ENCODE results near the gene ALG5.
A peak's percentile ranks its signal among the peaks of the same experiment; 100 is the strongest.

Gene ALG5

DNA sequence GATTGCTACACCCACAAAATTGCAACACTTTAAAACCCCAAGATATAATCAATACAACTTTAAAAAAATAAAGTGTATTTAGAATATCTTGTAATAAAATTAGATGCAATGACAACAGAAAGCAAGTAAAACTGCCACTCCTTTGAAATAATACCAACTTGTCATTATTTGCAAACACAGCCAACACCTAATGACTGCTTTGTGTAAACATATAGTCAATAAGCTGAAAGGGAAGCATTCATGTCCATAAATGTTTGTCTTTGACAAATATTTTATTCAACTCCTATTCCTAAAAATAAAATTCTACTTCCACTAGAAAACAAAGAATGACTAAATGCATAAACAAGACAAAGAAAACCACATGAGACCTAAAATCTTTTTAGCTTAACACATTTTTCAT lies 85.7 kb downstream of the ALG5 start:
- DNase-seq: no peak

DNA sequence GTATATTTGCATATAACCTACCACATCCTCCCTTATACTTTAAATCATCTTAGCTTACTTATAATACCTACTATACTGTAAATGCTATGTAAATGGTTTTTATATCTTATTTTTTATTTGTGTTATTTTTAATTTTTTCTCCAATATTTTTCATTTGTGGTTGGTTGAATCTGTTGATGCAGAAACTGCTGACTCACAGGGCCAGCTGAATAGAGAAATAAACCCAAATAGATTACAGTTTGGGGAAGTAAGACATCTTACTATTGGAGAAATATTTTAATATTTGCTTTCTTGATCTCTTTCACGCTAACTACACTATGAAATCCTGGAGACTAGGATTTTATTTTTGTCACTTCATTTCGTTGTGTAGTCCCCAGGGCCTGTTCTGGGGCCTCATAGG lies 86.2 kb downstream of the ALG5 start:
- DNase-seq: no peak

DNA sequence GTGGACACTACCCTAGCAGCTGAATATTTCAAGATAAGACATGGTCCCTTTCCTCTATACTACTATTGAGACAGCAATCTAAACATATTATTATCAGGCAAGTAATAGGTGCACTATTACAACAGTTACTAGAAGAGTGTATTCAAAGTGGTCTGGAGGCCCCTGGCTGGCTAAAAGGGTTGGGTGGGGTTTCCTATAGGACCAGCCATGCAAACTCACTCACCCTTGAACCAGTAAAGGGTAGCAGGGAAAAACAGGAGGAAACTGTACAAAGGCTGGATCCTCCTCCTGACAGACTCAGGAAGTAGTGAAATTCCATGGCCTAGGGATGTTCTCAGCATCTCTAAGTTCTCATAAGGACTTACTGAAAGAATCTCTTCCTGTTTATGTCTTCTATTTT lies 86.8 kb downstream of the ALG5 start:
- no peak for DNase-seq

DNA sequence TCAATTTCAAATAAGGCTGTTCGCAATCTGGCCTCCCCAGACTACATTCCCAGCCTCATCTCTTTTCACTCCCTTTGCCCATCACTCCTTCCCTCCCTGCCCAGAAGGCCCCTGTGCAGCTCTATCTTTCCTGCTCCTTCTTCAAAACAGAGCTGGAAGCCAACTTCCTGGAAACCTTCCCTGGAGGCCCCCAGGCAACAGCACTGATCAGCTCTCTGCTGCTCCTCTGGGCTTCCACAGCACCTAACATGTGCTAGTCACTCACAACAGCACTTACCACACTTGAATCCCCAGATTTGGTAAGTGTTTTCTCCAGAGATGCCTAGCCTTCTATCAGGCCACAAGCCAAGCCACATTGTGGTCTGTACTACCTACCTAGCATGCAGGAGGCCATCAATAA lies 88.6 kb downstream of the ALG5 start:
- no peak for DNase-seq

DNA sequence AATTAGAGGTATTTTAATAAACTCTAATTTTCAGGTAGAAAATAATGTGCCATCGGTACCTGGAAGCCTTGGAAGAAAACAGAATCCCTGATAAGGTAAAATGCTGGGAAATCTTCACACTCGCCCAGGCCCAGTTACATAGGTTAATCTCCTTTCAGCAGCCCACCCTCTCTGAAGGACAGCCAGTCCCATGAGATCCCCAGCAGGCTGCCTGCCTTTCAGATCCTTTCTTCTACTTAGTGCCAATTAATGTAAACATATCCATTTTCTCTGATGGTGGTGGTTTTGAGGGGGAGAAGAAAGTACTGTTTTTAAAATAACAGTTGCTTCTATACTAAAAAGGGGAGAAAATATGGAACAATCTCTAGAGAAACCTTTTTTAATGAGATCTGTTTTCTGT lies 91.3 kb downstream of the ALG5 start:
- no peak for DNase-seq

DNA sequence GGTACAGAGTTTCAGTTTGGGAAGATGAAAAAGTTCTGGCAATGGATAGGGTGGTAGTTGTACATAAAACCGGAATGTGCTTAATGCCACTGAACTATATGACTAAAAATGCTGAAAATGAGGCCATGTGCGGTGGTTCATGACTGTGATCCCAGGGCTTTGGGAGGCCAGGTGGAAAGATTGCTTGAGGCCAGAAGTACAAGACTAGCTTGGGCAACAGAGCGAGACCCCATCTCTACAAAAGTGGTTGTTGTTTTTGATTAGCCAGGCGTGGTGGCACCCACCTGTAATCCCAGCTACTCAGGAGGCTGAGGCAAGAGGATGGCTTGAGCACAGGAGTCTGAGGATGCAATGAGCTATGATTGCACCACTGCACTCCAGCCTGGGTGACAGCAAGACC lies 91.9 kb downstream of the ALG5 start:
- no peak for DNase-seq

DNA sequence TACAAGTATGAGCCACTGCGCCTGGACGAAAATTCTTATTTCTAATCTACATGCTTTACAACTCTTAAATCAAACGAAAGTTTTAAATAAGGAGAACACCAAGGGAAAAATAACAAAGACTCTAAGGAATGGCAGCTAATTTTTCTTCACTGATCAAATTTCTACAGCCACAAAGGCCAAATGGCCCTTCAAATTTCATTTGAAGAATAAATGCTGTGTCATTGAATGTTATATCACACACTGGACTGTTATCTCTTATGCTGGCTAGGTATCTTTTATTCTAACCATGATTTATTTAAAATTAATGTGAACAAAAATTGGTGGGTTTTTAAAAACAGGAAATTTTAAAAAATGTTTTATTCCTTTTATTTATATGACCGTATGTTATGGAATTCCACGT lies 93.2 kb downstream of the ALG5 start:
- no peak for DNase-seq

DNA sequence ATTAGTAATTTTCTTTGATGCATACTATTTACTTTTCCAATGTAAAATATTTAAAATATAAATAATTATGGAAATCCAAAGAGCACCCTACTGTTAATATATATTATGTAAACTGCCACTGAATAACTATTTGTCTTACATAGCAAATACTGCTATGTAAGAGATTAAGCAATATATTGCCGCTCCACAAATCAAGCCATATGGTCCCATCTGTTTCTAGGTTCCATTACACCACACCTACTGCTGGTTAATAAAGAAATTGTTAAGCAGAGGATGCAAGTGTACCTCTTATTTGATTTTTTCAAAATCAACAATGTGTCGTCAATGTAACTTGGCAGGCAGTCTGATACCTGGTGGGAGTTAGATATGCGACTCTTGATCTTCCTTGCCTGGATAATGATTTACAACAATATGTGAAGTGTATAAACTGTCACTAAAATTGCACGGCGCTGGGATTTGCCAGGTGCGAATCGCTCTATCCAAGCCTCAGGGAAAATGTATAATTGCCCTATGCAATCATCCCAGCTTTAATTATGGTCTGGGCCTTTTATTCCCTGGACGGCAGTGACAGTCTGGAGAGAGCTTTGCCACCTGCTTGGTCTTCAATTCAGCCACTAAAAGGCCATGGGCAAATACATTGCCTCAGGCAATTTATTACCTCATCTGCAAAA lies 95.1 kb downstream of the ALG5 start:
- peak; percentile 98 for DNase-seq
